Measurements from ENCODE around the gene CD300LD. TPM values are rescaled to one million over a fixed set of nuclear protein-coding genes. Genes with fewer than 3 reads are reported as not detected.

Gene CD300LD
- total RNA-seq, 5 donors from 2014 or later (not counting 1 experiment from before 2014, with no cell fraction given), result 0.47 TPM; not detected in 4

Other genes starting within 250 kb of the CD300LD start
- under 1 TPM in 1 of 5 donors, not detected in 4; 0.26 TPM for gene BTBD17, start 230.4 kb downstream of the CD300LD start, total RNA-seq
- not detected for gene GPR142, start 224.8 kb downstream of the CD300LD start, total RNA-seq
- gene GPRC5C, start 160.2 kb downstream of the CD300LD start, total RNA-seq, result 1 to 10 TPM in 1 of 5 donors, under 1 TPM in 2, not detected in 2; 0.46 to 1.5 (median 0.55) TPM
- 10 to 100 TPM in 4 of 5 donors, 1 to 10 TPM in 1; 9.2 to 18.8 (median 12.5) TPM for gene CD300A, start 125.6 kb downstream of the CD300LD start, total RNA-seq
- gene CD300LB, start 60.8 kb downstream of the CD300LD start, total RNA-seq, result not detected
- under 1 TPM in 1 of 5 donors, not detected in 4; 0.18 TPM for gene CD300C, start 46.2 kb downstream of the CD300LD start, total RNA-seq
- not detected for gene CD300H, start 24.8 kb downstream of the CD300LD start, total RNA-seq
- gene CD300E, start 31.5 kb upstream of the CD300LD start, total RNA-seq, result under 1 TPM in 1 of 5 donors, not detected in 4; 0.38 TPM
- under 1 TPM in 1 of 5 donors, not detected in 4; 0.25 TPM for gene CD300LF, start 120.6 kb upstream of the CD300LD start, total RNA-seq
- 10 to 100 TPM; 31.2 to 73.4 (median 40.7) TPM for gene RAB37, start 145.0 kb upstream of the CD300LD start, total RNA-seq
- gene NHERF1, start 156.3 kb upstream of the CD300LD start, total RNA-seq, result 100 to 1,000 TPM; 104 to 260 (median 223) TPM
- gene NAT9, start 184.1 kb upstream of the CD300LD start, total RNA-seq, result 10 to 100 TPM; 37.2 to 74.4 (median 71.9) TPM